Dermis microvascular lymphatic vessel endothelial cell (primary cell): Measurements from ENCODE around the gene WNT3A. TPM values are rescaled to one million over a fixed set of nuclear protein-coding genes. Genes with fewer than 3 reads are reported as not detected.

Experiments
- total RNA-seq: library from RNA; depleted of rRNA; stranded (reverse); fragments of >200 nt; gene quantifications from 2 replicates; pipeline ENCODE4 v1.2.1, GENCODE V29; 2014

WNT3A gene
- total RNA-seq, 1 donor from 2014 or later = not detected

Other genes with a start within 250 kb of the WNT3A start
- not detected in 2 replicates for gene PRSS38, start 191.3 kb upstream of the WNT3A start, total RNA-seq
- 0.64 and 0.76 TPM in 2 replicates for gene WNT9A, start 59.1 kb upstream of the WNT3A start, total RNA-seq
- 219 and 329 TPM in 2 replicates for gene ARF1, start 75.7 kb downstream of the WNT3A start, total RNA-seq
- 6.5 and 6.8 TPM in 2 replicates for gene C1orf35, start 96.3 kb downstream of the WNT3A start, total RNA-seq
- gene MRPL55, start 102.3 kb downstream of the WNT3A start, total RNA-seq = 35.8 and 47.0 TPM in 2 replicates
- 718 and 833 TPM in 2 replicates for gene GUK1, start 133.3 kb downstream of the WNT3A start, total RNA-seq
- 8.0 and 17.1 TPM in 2 replicates for gene GJC2, start 142.9 kb downstream of the WNT3A start, total RNA-seq
- 6.0 and 7.3 TPM in 2 replicates for gene IBA57, start 158.8 kb downstream of the WNT3A start, total RNA-seq
- gene OBSCN, start 201.0 kb downstream of the WNT3A start, total RNA-seq = 2.3 and 5.8 TPM in 2 replicates